ENCODE data around the gene HRH3.

The HRH3 gene

GRCh38 chr20:62170536-62170935 lies 49.5 kb downstream of the HRH3 start:
- Histone ChIP-seq H3K27ac (ENCODE audit: insufficient read depth, low read length, poor library complexity, severe bottlenecking) (no peak overlapping the region), H3K36me3 (ENCODE audit: control insufficient read depth, insufficient read depth, low read length) (peaks cover 10% of the 10 kb centered on the region), H3K27me3 (replicated peaks; ENCODE audit: control insufficient read depth, insufficient read depth, low read length, poor library complexity, severe bottlenecking) (no peaks in the 10 kb centered on the region), H3K4me1 (ENCODE audit: control insufficient read depth, insufficient read depth, low read length, poor library complexity, severe bottlenecking) (no peaks in the 10 kb centered on the region), H3K4me3 (ENCODE audit: insufficient read depth, low read depth, low read length, poor library complexity, severe bottlenecking) (no peak overlapping the region), H3K9me3 (ENCODE audit: control insufficient read depth, low read length) (no peaks in the 10 kb centered on the region)
- no peak for DNase-seq

GRCh38 chr20:62168890-62169435 lies 51.1 kb downstream of the HRH3 start:
- no peak for DNase-seq
- no peak overlapping the region for H3K4me3 ChIP-seq (ENCODE audit: insufficient read depth, low read depth, low read length, poor library complexity, severe bottlenecking)
- H3K27ac ChIP-seq (ENCODE audit: insufficient read depth, low read length, poor library complexity, severe bottlenecking): no peak overlapping the region
- H3K27me3 ChIP-seq (replicated peaks; ENCODE audit: control insufficient read depth, insufficient read depth, low read length, poor library complexity, severe bottlenecking): no peaks in the 10 kb centered on the region
- peaks cover 25% of the 10 kb centered on the region for H3K36me3 ChIP-seq (ENCODE audit: control insufficient read depth, insufficient read depth, low read length)
- no peaks in the 10 kb centered on the region for H3K9me3 ChIP-seq (ENCODE audit: control insufficient read depth, low read length)
- no peaks in the 10 kb centered on the region for H3K4me1 ChIP-seq (ENCODE audit: control insufficient read depth, insufficient read depth, low read length, poor library complexity, severe bottlenecking)

GRCh38 chr20:62168061-62168460 lies 52.0 kb downstream of the HRH3 start:
- Histone ChIP-seq H3K27me3 (replicated peaks; ENCODE audit: control insufficient read depth, insufficient read depth, low read length, poor library complexity, severe bottlenecking) (no peaks in the 10 kb centered on the region), H3K9me3 (ENCODE audit: control insufficient read depth, low read length) (no peaks in the 10 kb centered on the region), H3K4me1 (ENCODE audit: control insufficient read depth, insufficient read depth, low read length, poor library complexity, severe bottlenecking) (no peaks in the 10 kb centered on the region), H3K4me3 (ENCODE audit: insufficient read depth, low read depth, low read length, poor library complexity, severe bottlenecking) (no peak overlapping the region), H3K36me3 (ENCODE audit: control insufficient read depth, insufficient read depth, low read length) (peaks cover 28% of the 10 kb centered on the region), H3K27ac (ENCODE audit: insufficient read depth, low read length, poor library complexity, severe bottlenecking) (no peak overlapping the region)
- DNase-seq: no peak

- Histone ChIP-seq H3K36me3 (ENCODE audit: control insufficient read depth, insufficient read depth, low read length) (peaks cover 30% of the 10 kb centered on the region), H3K27ac (ENCODE audit: insufficient read depth, low read length, poor library complexity, severe bottlenecking) (no peak overlapping the region), H3K9me3 (ENCODE audit: control insufficient read depth, low read length) (no peaks in the 10 kb centered on the region), H3K4me3 (ENCODE audit: insufficient read depth, low read depth, low read length, poor library complexity, severe bottlenecking) (no peak overlapping the region), H3K27me3 (replicated peaks; ENCODE audit: control insufficient read depth, insufficient read depth, low read length, poor library complexity, severe bottlenecking) (no peaks in the 10 kb centered on the region), H3K4me1 (ENCODE audit: control insufficient read depth, insufficient read depth, low read length, poor library complexity, severe bottlenecking) (no peaks in the 10 kb centered on the region)
- no peak for DNase-seq
Observed at GRCh38 chr20:62167474-62167873, 52.6 kb downstream of the HRH3 start.

GRCh38 chr20:62165762-62166399 lies 54.2 kb downstream of the HRH3 start:
- Histone ChIP-seq H3K4me3 (ENCODE audit: insufficient read depth, low read depth, low read length, poor library complexity, severe bottlenecking) (no peak overlapping the region), H3K27ac (ENCODE audit: insufficient read depth, low read length, poor library complexity, severe bottlenecking) (no peak overlapping the region), H3K27me3 (replicated peaks; ENCODE audit: control insufficient read depth, insufficient read depth, low read length, poor library complexity, severe bottlenecking) (no peaks in the 10 kb centered on the region), H3K9me3 (ENCODE audit: control insufficient read depth, low read length) (no peaks in the 10 kb centered on the region), H3K36me3 (ENCODE audit: control insufficient read depth, insufficient read depth, low read length) (peaks cover 40% of the 10 kb centered on the region), H3K4me1 (ENCODE audit: control insufficient read depth, insufficient read depth, low read length, poor library complexity, severe bottlenecking) (no peaks in the 10 kb centered on the region)
- no peak for DNase-seq
